OCI-LY3 (cell line): ENCODE data around the gene MYL7.
A peak's percentile ranks its signal among the peaks of the same experiment; 100 is the strongest.

Experiments
- H2AFZ ChIP-seq: fragments of 200-600, 300-600 bp; shearing (Covaris generic); 2 replicates; pipeline ENCODE4 v1.6.0; 2014; ENCODE audit warnings: antibody characterized with exemption, low read depth, low read length
- H3K27ac ChIP-seq: fragments of 200-600, 300-600 bp; sonication (generic); 2 replicates; pipeline ENCODE4 v1.5.1; 2014; ENCODE audit warnings: mild to moderate bottlenecking, low read length, moderate library complexity, mixed read lengths
- H3K27me3 ChIP-seq: fragments of 200-600, 300-600 bp; sonication (generic); 2 replicates; pipeline ENCODE4 v1.6.1; 2014; ENCODE audit warnings: low read depth, low read length, mixed read lengths
- H3K36me3 ChIP-seq: fragments of 200-600, 300-600 bp; sonication (generic); replicated peaks from 2 replicates; pipeline ENCODE3; 2014; ENCODE audit warnings: low read depth, low read length, mixed read lengths
- H3K4me1 ChIP-seq: fragments of 300-600, 200-600 bp; sonication (generic); 2 replicates; pipeline ENCODE4 v1.6.1; 2014; ENCODE audit warnings: low read length, mixed read lengths
- H3K4me2 ChIP-seq: fragments of 200-600, 300-600 bp; sonication (generic); 2 replicates; pipeline ENCODE4 v1.6.1; 2014; ENCODE audit warnings: low read length, mixed read lengths
- H3K4me3 ChIP-seq: fragments of 300-600, 200-600 bp; sonication (generic); 2 replicates; pipeline ENCODE4 v1.5.1; 2014; ENCODE audit warnings: antibody characterized with exemption, mild to moderate bottlenecking, low read length, moderate library complexity
- H3K79me2 ChIP-seq: fragments of 300-600, 200-600 bp; shearing (Covaris generic); 2 replicates; pipeline ENCODE4 v1.6.1; 2014; ENCODE audit warnings: mild to moderate bottlenecking, low read length, mixed read lengths
- H3K9ac ChIP-seq: fragments of 300-600, 200-600 bp; shearing (Covaris generic); 2 replicates; pipeline ENCODE4 v1.6.0; 2014; ENCODE audit warnings: mild to moderate bottlenecking, low read length, moderate library complexity
- H3K9me3 ChIP-seq: fragments of 200-600, 300-600 bp; shearing (Covaris generic); 2 replicates; pipeline ENCODE4 v1.6.1; 2014; ENCODE audit warnings: low read length, mixed read lengths; ENCODE audit not compliant: insufficient read depth
- H4K20me1 ChIP-seq: fragments of 200-600, 300-600 bp; sonication (generic); 2 replicates; pipeline ENCODE4 v1.6.1; 2016; ENCODE audit warnings: low read length, mixed read lengths; ENCODE audit not compliant: insufficient read depth
- EZH2phosphoT487 ChIP-seq: fragments of 200-600 bp; shearing (Covaris generic); IDR thresholded peaks from 2 replicates; pipeline ENCODE4 v1.6.1; 2018; ENCODE audit warnings: antibody characterized with exemption, mixed run types, low read depth
- TF ChIP-seq, protein P1 (sequence below): fragments of 200-600, 300-600 bp; sonication (generic); IDR thresholded peaks from 2 replicates; pipeline ENCODE4 v1.5.1; 2014; ENCODE audit warnings: antibody characterized with exemption, low read length, low read depth

MYL7 gene

DNA sequence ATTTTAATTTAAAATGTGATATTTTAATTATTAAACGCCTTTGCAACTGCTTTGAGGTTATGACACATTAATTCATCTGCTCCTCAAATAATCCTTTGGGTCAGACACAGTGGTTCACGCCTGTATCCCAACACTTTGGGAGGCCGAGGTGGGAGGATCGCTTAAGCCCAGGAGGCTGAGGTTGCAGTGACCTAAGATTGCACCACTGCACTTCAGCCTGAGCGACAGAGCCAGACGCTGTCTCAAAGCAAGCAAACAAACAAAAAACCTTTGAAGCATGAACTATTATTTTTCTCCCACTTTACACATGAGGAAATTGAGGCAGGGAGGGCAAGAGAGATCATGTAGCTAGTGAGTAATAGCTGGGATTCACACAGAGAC, 16.3 kb downstream of the MYL7 start:
- Histone ChIP-seq H3K9ac (no peak overlapping the region), H3K4me1 (peaks cover 8% of the 10 kb centered on the region), H3K27me3 (no peaks in the 10 kb centered on the region), H4K20me1 (no peaks in the 10 kb centered on the region), H3K36me3 (peaks cover 22% of the 10 kb centered on the region), H3K27ac (no peak overlapping the region), H2AFZ (no peak overlapping the region), H3K79me2 (peaks cover 35% of the 10 kb centered on the region), H3K9me3 (no peaks in the 10 kb centered on the region), H3K4me3 (no peak overlapping the region), H3K4me2 (no peak overlapping the region)
- TF ChIP-seq EZH2phosphoT487 = no peak
- TF ChIP-seq, protein P1, sequence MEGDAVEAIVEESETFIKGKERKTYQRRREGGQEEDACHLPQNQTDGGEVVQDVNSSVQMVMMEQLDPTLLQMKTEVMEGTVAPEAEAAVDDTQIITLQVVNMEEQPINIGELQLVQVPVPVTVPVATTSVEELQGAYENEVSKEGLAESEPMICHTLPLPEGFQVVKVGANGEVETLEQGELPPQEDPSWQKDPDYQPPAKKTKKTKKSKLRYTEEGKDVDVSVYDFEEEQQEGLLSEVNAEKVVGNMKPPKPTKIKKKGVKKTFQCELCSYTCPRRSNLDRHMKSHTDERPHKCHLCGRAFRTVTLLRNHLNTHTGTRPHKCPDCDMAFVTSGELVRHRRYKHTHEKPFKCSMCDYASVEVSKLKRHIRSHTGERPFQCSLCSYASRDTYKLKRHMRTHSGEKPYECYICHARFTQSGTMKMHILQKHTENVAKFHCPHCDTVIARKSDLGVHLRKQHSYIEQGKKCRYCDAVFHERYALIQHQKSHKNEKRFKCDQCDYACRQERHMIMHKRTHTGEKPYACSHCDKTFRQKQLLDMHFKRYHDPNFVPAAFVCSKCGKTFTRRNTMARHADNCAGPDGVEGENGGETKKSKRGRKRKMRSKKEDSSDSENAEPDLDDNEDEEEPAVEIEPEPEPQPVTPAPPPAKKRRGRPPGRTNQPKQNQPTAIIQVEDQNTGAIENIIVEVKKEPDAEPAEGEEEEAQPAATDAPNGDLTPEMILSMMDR = no peak

DNA sequence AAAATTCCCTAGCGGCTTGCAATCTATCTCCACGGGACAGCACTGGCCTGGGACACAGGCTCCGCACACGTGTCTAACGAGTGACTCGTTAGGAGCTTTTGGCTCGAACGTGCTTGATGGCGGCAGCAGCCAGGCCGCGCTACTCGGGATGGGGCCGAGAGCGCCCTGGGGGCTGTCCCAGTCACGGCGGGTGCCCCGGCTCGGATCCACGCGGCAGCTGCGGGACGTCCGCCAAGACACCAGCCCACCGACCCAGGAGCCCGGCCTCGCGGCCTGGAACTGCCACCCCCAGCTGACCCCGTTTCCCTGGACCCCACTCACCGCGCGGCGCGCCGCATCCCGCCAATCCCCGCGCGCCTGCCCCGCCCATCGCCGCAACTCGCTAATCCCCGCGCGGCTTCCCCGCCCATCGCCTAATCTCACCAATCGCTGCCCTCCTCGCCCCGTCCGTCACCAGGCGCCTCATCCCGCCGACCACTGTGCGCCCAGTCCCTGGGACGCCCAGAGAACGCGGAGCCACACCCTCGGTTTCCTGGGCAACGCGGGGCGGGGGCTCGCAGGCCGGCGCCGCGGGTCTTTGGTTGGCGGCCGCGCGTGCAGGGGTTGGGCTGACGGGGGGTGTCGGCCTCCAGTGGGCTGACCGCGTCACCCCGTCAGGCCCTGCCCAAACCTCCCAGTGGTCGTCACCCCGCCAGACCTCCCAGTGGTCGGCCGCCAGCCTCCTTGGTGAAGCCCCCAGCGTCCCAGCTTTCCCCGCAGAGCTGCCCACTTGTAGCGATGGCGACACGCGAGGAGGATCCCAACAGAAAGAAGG, 17.7 kb downstream of the MYL7 start, which contains the start of gene POLD2:
POLD2 (minus strand) TSS at position 359 of the 814 bp plus-strand sequence. CDS start 1,495 bp downstream, outside the sequence.
- TF ChIP-seq, protein P1 = no peak
- TF ChIP-seq EZH2phosphoT487 = no peak
- H3K27ac ChIP-seq = peak within 1 kb of the TSS; percentile 30
- H2AFZ ChIP-seq = peak within 1 kb of the TSS; percentile 30; the same call in 1 of the 2 replicates
- H3K9ac ChIP-seq = peak within 1 kb of the TSS; percentile 77
- H3K27me3 ChIP-seq = no peaks in the 10 kb centered on the region
- peak within 1 kb of the TSS; percentile 92 for H3K4me3 ChIP-seq
- peak within 1 kb of the TSS; percentile 95 for H3K4me2 ChIP-seq
- no peaks in the 10 kb centered on the region for H3K9me3 ChIP-seq
- H3K4me1 ChIP-seq = peaks cover 8% of the 10 kb centered on the region
- H4K20me1 ChIP-seq = 0 out of 2 replicates have a peak, but pooled peaks cover 6% of the 10 kb centered on the region
- peaks cover 31% of the 10 kb centered on the region for H3K36me3 ChIP-seq
- peaks cover 45% of the 10 kb centered on the region for H3K79me2 ChIP-seq

DNA sequence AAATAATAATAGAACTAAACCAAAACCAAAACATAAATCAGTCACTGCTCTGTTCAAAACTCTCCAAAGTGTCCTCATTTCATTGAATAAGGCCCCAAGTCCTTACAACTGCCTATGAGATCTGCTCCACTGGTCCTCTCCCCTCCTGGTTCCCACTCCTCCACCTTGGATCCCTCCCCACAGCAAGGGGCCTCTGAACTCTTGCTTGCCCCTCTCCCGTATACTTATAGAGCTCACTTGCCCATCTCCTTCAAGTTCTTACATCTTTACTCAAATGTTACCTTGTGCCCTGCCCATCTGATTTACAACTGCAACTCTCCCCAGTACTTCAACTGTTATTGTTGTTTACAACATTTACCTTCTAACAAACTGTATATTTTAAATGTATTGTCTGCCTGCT, 18.6 kb downstream of the MYL7 start:
- Histone ChIP-seq H3K9me3 (no peaks in the 10 kb centered on the region), H3K36me3 (peaks cover 38% of the 10 kb centered on the region), H4K20me1 (0 out of 2 replicates have a peak, but pooled peaks cover 9% of the 10 kb centered on the region), H3K79me2 (peaks cover 48% of the 10 kb centered on the region), H3K4me3 (peak overlapping the region; percentile 92), H3K4me2 (peak overlapping the region; percentile 95), H3K27me3 (no peaks in the 10 kb centered on the region), H3K27ac (peak overlapping the region; percentile 30), H3K4me1 (peaks cover 8% of the 10 kb centered on the region), H3K9ac (peak overlapping the region; percentile 65), H2AFZ (no peak overlapping the region)
- no peak for TF ChIP-seq EZH2phosphoT487
- TF ChIP-seq, protein P1 = no peak

DNA sequence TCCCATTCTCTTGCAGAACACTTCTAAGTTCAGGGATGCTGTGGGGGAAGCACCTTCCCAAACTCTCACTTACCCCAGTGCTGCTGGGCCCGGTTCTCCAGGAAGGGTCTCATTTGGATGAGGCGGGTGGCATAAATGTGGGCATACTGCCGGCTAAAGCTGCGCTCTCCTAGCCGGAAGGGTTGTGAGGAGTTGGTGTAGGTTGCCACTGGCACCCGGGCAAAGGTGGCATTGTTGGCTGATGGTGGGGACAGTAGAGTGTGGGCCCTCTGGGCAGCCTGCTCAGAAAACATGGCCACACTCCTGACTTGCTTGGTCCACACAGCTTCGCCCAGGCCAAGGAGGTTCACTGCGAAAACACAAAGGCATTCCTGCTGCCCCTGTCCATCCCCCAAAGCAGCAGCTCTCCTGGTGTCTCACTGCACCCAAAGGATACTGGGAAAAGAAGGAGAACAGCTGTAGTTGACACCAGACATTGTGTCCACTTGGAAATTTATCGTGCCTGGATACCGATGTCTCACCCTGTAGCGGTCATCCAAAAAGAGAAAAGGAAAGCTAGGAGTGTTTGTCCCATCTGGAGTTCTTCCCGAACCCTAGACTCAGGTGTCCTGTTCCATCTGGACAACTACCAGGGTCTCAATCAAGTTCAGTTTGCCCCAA, 19.2 kb downstream of the MYL7 start:
- Histone ChIP-seq H3K9ac (no peak overlapping the region; the same call in 1 of the 2 replicates), H2AFZ (no peak overlapping the region), H3K4me3 (peak overlapping the region; percentile 92), H3K4me2 (peak overlapping the region; percentile 95), H4K20me1 (0 out of 2 replicates have a peak, but pooled peaks cover 9% of the 10 kb centered on the region), H3K36me3 (peaks cover 45% of the 10 kb centered on the region), H3K27me3 (no peaks in the 10 kb centered on the region), H3K9me3 (no peaks in the 10 kb centered on the region), H3K27ac (no peak overlapping the region), H3K79me2 (peaks cover 48% of the 10 kb centered on the region), H3K4me1 (peaks cover 8% of the 10 kb centered on the region)
- TF ChIP-seq, protein P1 = no peak
- no peak for TF ChIP-seq EZH2phosphoT487
